HepG2 (cell line): Measurements from ENCODE around the gene SHROOM1. TPM values are rescaled to one million over a fixed set of nuclear protein-coding genes. Genes with fewer than 3 reads are reported as not detected.

Experiments
- ATAC-seq: fragments of 200-7000 bp; cut with Tn5 transposase; 3 replicates; pipeline ENCODE4 v1.9.1; 2020; ENCODE audit warnings: mild to moderate bottlenecking, moderate library complexity
- BruUV-seq: library from RNA; stranded (reverse); fragments of 400-500 nt; replicated peaks from 2 replicates; lab custom pipeline; 2021; lab: Mats Ljungman, UMichigan
- CTCF ChIA-PET: fragments of 300-600 bp; formaldehyde crosslinking; extraction: SDS; loops from one replicate; lab custom pipeline; 2021; ENCODE audit warnings: low total read pairs, inconsistent platforms, low intra/inter-chr PET ratio; lab: Yijun Ruan, JAX
- POLR2A ChIA-PET: fragments of 350-600 bp; sonication (Branson Sonifier 250); formaldehyde crosslinking; loops from one replicate; lab custom pipeline; 2020; ENCODE audit warnings: antibody characterized with exemption, inconsistent platforms; lab: Yijun Ruan, JAX
- DNase-seq: peaks from one replicate; pipeline ENCODE4 v3.0.0-alpha.2; 2015; ENCODE audit warnings: low spot score
- FAIRE-seq: peaks from 3 replicates; lab custom pipeline; 2011; peaks lifted over from hg19 to GRCh38; lab: Jason Lieb, UNC
- H2AFZ ChIP-seq: one replicate; pipeline ENCODE4 v1.6.1; 2011; ENCODE audit warnings: low read length, inconsistent platforms
- H3K27ac ChIP-seq: fragments of 300-600 bp; 3 replicates; pipeline ENCODE4 v1.8.0; 2011; ENCODE audit warnings: mixed run types, mild to moderate bottlenecking, mixed read lengths, low read length, inconsistent platforms; ENCODE audit not compliant: insufficient read depth; ENCODE audit errors: extremely low read length
- H3K27me3 ChIP-seq, 2 experiments: fragments of 200-600 bp in 1 of 2; 2 replicates in 1 of 2; 3 replicates in 1 of 2; pipeline versions ENCODE4 v1.6.0 to v1.8.0; 2011; ENCODE audit warnings: low read length in 2 of 2, mild to moderate bottlenecking in 2 of 2, moderate library complexity in 2 of 2, inconsistent platforms in 1 of 2; ENCODE audit not compliant: insufficient read depth in 2 of 2, control insufficient read depth in 1 of 2
- H3K36me3 ChIP-seq, 2 experiments: fragments of 200-600 bp in 1 of 2; replicated peaks in 1 of 2; 2 replicates in 1 of 2; 3 replicates in 1 of 2; pipeline versions ENCODE4 v1.5.1 to v1.8.0; 2011; ENCODE audit warnings: low read length in 2 of 2, inconsistent platforms in 1 of 2; ENCODE audit not compliant: insufficient read depth in 2 of 2, control insufficient read depth in 1 of 2
- H3K4me1 ChIP-seq: 2 replicates; pipeline ENCODE4 v1.5.1; 2012; ENCODE audit warnings: low read length, inconsistent platforms; ENCODE audit not compliant: insufficient read depth
- H3K4me2 ChIP-seq: 2 replicates; pipeline ENCODE4 v1.6.0; 2011; ENCODE audit warnings: low read depth, low read length, inconsistent platforms
- H3K4me3 ChIP-seq, 3 experiments: fragments of 200-600 bp in 1 of 3; sonication (generic), shearing (Covaris generic) in 1 of 3; replicated peaks in 1 of 3; 2 replicates each; pipeline ENCODE4 v1.5.1; 2011 to 2016; ENCODE audit warnings: low read length in 3 of 3, inconsistent platforms in 2 of 3, low read depth in 2 of 3, mild to moderate bottlenecking in 2 of 3, control low read depth in 1 of 3, mixed read lengths in 1 of 3; ENCODE audit not compliant: insufficient read depth in 1 of 3
- H3K79me2 ChIP-seq: one replicate; pipeline ENCODE4 v1.6.1; 2011; ENCODE audit warnings: low read length, inconsistent platforms; ENCODE audit not compliant: insufficient read depth
- H3K9ac ChIP-seq: 2 replicates; pipeline ENCODE4 v1.6.0; 2011; ENCODE audit warnings: mild to moderate bottlenecking, low read depth, low read length, inconsistent platforms; ENCODE audit not compliant: insufficient read depth
- H3K9me3 ChIP-seq: 2 replicates; pipeline ENCODE4 v1.5.1; 2012; ENCODE audit warnings: mild to moderate bottlenecking, low read length
- H4K20me1 ChIP-seq: 2 replicates; pipeline ENCODE4 v1.6.0; 2011; ENCODE audit warnings: inconsistent platforms, mild to moderate bottlenecking, low read length, moderate library complexity; ENCODE audit not compliant: insufficient read depth
- CHD2 ChIP-seq: IDR thresholded peaks from 2 replicates; pipeline ENCODE4 v1.6.1; 2011; ENCODE audit warnings: low read depth, low read length, improper control_type of control experiment
- DNMT1 ChIP-seq: sonication (generic); formaldehyde crosslinking; IDR thresholded peaks from 2 replicates; pipeline ENCODE4 v1.5.1; 2020; ENCODE audit warnings: mild to moderate bottlenecking, missing genetic modification reagents
- FOXA1 ChIP-seq, 2 experiments: fragments of 450-650 bp in 1 of 2; sonication (generic) in 1 of 2; formaldehyde crosslinking in 1 of 2; IDR thresholded peaks; 2 replicates each; pipeline versions ENCODE4 v1.4.0 to v1.6.1; 2016 to 2020; ENCODE audit warnings: missing genetic modification reagents in 1 of 2
- KDM3A ChIP-seq: IDR thresholded peaks from 2 replicates; pipeline ENCODE4 v1.6.1; 2018; ENCODE audit warnings: low read depth, missing compliant biosample characterization
- MLX ChIP-seq: IDR thresholded peaks from 2 replicates; pipeline ENCODE4 v1.6.1; 2016
- NFAT5 ChIP-seq: sonication (generic); formaldehyde crosslinking; IDR thresholded peaks from 2 replicates; pipeline ENCODE4 v1.4.0; 2020; ENCODE audit warnings: missing genetic modification reagents
- NFIC ChIP-seq: IDR thresholded peaks from 2 replicates; pipeline ENCODE4 v1.6.1; 2012; ENCODE audit warnings: mild to moderate bottlenecking, low read length, inconsistent platforms
- SKI ChIP-seq: fragments of 450-650 bp; IDR thresholded peaks from one replicate; pipeline ENCODE4 v1.6.1; 2018; ENCODE audit warnings: mild to moderate bottlenecking; ENCODE audit not compliant: partially characterized antibody
- SNAPC4 ChIP-seq: sonication (generic); formaldehyde crosslinking; IDR thresholded peaks from 2 replicates; pipeline ENCODE4 v1.4.0; 2020; ENCODE audit warnings: mild to moderate bottlenecking, missing genetic modification reagents
- ZNF280B ChIP-seq: sonication (generic); formaldehyde crosslinking; IDR thresholded peaks from 2 replicates; pipeline ENCODE4 v1.5.0; 2020; ENCODE audit warnings: missing genetic modification reagents, mild to moderate bottlenecking, borderline replicate concordance
- ZNF33B ChIP-seq: sonication (generic); formaldehyde crosslinking; IDR thresholded peaks from 2 replicates; pipeline ENCODE4 v1.5.1; 2020; ENCODE audit warnings: mild to moderate bottlenecking, missing genetic modification reagents
- ZNF549 ChIP-seq: sonication (generic); formaldehyde crosslinking; IDR thresholded peaks from 2 replicates; pipeline ENCODE4 v1.5.0; 2020; ENCODE audit warnings: missing genetic modification reagents
- ZSCAN9 ChIP-seq: IDR thresholded peaks from 2 replicates; pipeline ENCODE4 v1.6.1; 2016; ENCODE audit warnings: borderline replicate concordance
- WGBS: methylation state at CpG from one replicate; pipeline ENCODE4 v1.1.6; 2017; ENCODE audit warnings: low lambda C conversion rate; 5-methylcytosine and 5-hydroxymethylcytosine counted together
- in situ Hi-C: cut with HindIII; loops from 2 replicates; pipeline ENCODE4 v1.10.0; 2017; ENCODE audit warnings: low pct_unique_long_range_greater_than_20kb; ENCODE audit not compliant: extremely low pct_ligation_motif_present
- intact Hi-C: fragments of 100-400 bp; cut with micrococcal nuclease; formaldehyde crosslinking; loops from one replicate; pipeline ENCODE4 v1.10.0; 2022; ENCODE audit not compliant: unreplicated experiment
- polyA plus RNA-seq, 8 experiments: library from polyadenylated mRNA; depleted of rRNA in 3 of 8; stranded (reverse) in 7 of 8; unstranded in 1 of 8; fragments of >200 nt; fragmentation: Illumina TruSeq in 4 of 8; extraction: Trizol in 4 of 8; gene quantifications; 2 replicates each; pipeline versions ENCODE4 v1.2.1 to v1.2.3, GENCODE V29; 2011 to 2016; ENCODE audit warnings: low read depth in 4 of 8, missing spikeins in 1 of 8, mixed read lengths in 1 of 8; ENCODE audit not compliant: insufficient read depth in 1 of 8
- total RNA-seq, 5 experiments: library from RNA; depleted of rRNA; stranded (reverse); fragments of >200 nt; fragmentation: Illumina TruSeq; extraction: Trizol; gene quantifications; 2 replicates each; pipeline ENCODE4 v1.2.3, GENCODE V29; 2016; ENCODE audit warnings: low read depth in 1 of 5

SHROOM1 gene
- total and polyA plus RNA-seq, 2 of the 13 experiments (the other 11 are each of a cell fraction or from before 2014, with no cell fraction given), result 18.2 to 25.7 TPM

- Histone ChIP-seq H3K27me3 (no peaks in the 10 kb centered on the region; a peak in 1 of 5 replicates), H3K36me3 (peaks cover 14 to 30% of the 10 kb centered on the region in 2 experiments), H3K27ac (peak overlapping the region; percentile 21), H4K20me1 (no peaks in the 10 kb centered on the region), H2AFZ (no peak overlapping the region), H3K79me2 (peaks cover 13% of the 10 kb centered on the region), H3K9me3 (no peaks in the 10 kb centered on the region), H3K9ac (no peak overlapping the region), H3K4me2 (no peak overlapping the region), H3K4me1 (peaks cover 60% of the 10 kb centered on the region), H3K4me3 (no peak overlapping the region)
- BruUV-seq, result no TSS peak
- POLR2A ChIA-PET, result interaction anchor here (1.4 kb wide), 1 partner anchor 45 kb away, joined by 4 read pairs; no protein-coding TSS in a partner anchor
- CTCF ChIA-PET, result no interaction called here
- in situ Hi-C loops, result no loop called here
- WGBS, result 82% methylated on average over 2 of the region's 2 CpGs
- ATAC-seq (no peak), FAIRE-seq (no peak), DNase-seq (no peak)
- intact Hi-C loops, result no loop called here
- TF ChIP-seq MLX (no peak), DNMT1 (CRISPR knock-in tag) (no peak), SNAPC4 (CRISPR knock-in tag) (no peak), NFIC (no peak), ZNF33B (CRISPR knock-in tag) (no peak), CHD2 (no peak), ZSCAN9 (CRISPR knock-in tag) (no peak), ZNF280B (no peak), KDM3A (CRISPR knock-in tag) (no peak), NFAT5 (CRISPR knock-in tag) (no peak), ZNF549 (CRISPR knock-in tag) (no peak), FOXA1 (IDR thresholded peaks at IDR 0.05) (no peak), FOXA1 (CRISPR knock-in tag; IDR thresholded peaks at IDR 0.05) (no peak), SKI (no peak)
Observed at GRCh38 chr5:132877466-132877865, 47.0 kb upstream of the SHROOM1 start.
